22Rv1 (cell line): ENCODE data around the gene SYNGR1.
"Not testable (repeated sequence)": the region's sequence is repeated elsewhere in the genome, so short reads cannot be mapped to it uniquely, and the experiment has no call there.

ENCODE experiments used
- H3K27ac ChIP-seq: fragments of 450-650 bp; 2 replicates; pipeline ENCODE4 v1.5.1; 2017
- ZFX ChIP-seq: fragments of 450-650 bp; IDR thresholded peaks from 2 replicates; pipeline ENCODE4 v1.6.1; 2017; ENCODE audit warnings: antibody characterized with exemption, borderline replicate concordance
- TF ChIP-seq, protein P1 (sequence below): fragments of 450-650 bp; IDR thresholded peaks from 2 replicates; pipeline ENCODE4 v1.5.1; 2017; ENCODE audit warnings: mild to moderate bottlenecking

Gene SYNGR1

DNA sequence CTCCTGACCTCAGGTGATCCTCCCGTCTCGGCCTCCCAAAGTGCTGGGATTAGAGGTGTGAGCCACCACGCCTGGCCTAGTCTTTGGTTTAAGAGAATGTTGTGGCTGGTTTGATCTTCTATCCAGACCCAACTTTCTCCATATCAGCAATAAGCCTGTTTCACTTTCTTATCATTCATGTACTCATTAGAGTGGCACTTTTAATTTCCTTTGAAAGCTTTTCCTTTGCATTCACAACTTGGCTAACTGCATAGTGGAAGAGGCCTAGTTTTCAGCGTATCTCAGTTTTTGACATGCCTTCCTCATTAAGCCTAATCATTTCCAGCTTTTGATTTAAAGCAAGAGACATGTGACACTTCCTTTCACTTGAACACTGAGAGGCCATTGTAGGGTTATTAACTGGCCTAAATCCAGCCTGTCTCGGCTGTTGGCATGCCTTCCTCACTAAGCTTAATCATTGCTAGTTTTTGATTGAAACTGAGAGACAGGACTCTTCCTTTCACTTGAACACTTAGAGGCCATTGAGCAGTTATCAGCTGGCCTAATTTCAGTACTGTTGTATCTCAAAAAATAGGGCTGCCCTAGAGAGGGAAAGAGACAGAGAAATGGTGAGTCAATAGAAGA lies 17.2 kb upstream of the SYNGR1 start:
- TF ChIP-seq, protein P1, sequence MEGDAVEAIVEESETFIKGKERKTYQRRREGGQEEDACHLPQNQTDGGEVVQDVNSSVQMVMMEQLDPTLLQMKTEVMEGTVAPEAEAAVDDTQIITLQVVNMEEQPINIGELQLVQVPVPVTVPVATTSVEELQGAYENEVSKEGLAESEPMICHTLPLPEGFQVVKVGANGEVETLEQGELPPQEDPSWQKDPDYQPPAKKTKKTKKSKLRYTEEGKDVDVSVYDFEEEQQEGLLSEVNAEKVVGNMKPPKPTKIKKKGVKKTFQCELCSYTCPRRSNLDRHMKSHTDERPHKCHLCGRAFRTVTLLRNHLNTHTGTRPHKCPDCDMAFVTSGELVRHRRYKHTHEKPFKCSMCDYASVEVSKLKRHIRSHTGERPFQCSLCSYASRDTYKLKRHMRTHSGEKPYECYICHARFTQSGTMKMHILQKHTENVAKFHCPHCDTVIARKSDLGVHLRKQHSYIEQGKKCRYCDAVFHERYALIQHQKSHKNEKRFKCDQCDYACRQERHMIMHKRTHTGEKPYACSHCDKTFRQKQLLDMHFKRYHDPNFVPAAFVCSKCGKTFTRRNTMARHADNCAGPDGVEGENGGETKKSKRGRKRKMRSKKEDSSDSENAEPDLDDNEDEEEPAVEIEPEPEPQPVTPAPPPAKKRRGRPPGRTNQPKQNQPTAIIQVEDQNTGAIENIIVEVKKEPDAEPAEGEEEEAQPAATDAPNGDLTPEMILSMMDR: no peak
- no peak for TF ChIP-seq ZFX
- no peak overlapping the region for H3K27ac ChIP-seq

DNA sequence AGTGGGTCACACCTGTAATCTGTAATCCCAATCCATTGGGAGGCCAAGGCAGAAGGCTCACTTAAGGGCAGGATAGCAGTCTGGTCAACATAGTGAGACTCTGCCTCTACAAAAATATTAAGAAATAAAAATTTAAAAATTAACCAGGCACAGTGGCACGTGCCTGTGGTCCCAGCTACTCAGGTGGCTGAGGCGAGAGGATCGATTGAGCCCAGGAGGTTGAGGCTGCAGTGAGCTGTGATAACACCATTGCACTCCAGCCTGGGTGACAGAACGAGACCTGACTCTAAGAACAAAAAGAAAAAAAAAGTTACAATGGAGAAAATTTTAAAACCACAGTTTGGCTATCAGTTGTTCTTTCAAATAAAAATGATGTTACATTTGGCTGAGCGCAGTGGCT lies 13.4 kb upstream of the SYNGR1 start:
- TF ChIP-seq, protein P1: no peak
- no peak overlapping the region for H3K27ac ChIP-seq

DNA sequence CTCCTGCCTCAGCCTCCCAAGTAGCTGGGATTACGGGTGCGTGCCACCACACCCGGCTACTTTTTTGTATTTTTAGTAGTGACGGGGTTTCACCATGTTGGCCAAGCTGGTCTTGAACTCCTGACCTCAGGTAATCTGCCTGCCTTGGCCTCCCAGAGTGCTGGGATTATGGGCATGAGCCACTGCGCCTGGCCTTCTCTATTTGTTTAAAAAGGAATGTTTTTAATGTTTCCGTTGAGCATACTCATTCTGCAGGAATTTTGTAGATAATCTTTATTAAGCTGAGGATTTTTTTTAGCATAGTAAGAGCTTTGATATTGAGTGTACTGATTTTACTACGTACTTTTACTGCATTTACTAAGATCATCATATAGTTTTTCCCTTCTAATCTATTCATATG lies 10.0 kb upstream of the SYNGR1 start:
- H3K27ac ChIP-seq: not testable (repeated sequence)

DNA sequence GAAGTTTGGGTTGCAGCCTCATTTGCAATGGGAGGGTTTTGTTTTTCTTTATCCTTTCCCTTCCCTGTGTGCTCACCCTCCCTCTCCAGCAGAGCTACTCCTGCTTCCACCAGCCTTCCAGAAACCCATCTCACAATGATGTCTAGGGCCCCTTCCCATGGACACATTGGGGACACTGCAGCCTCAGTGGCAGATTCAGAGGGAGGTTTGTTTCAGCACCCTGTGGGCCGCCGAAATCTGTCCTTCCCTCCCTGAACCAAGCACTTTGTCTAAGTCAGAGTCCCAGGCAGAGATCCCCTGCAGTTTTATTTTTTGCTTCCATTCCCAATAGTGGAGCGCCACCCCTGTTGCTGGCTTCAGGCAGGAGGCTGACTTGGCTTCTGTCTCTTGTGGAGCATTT lies 8.6 kb upstream of the SYNGR1 start:
- TF ChIP-seq, protein P1: no peak
- no peak for TF ChIP-seq ZFX
- H3K27ac ChIP-seq: no peak overlapping the region

DNA sequence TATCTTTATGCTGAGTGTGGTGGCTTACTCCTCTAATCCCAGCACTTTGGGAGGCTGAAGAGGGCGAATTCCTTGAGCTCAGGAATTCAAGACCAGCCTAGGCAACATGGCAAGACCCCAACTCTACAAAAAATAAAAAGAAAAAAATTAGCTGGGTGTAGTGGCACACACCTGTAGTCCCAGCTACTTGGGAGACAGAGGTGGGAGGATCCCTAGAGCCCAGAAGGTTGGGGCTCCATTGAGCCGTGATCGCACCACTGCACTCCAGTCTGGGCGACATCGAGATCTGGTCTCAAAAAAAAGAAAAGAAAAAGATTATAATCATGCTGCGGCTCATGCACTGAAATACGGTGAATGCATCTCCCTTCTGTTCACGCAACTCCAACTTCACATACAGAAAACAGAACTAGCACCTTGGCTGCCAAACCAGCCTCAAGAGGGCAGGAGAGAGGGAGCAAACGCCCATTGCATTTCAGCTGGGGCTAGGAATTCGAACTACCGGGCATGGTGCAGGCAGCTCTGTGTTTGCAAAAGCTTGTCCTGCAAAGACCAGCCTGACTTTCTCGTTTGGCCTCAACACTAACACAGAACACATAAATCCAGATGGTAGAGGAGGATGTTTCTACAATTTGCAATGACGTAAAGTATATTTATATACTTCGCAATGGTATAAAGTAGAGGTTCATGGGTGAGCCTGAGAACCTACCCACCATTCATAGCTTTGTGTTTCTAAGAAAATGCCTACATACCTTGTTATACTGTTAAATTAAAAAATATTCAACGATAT lies 6.3 kb upstream of the SYNGR1 start:
- no peak overlapping the region for H3K27ac ChIP-seq
- TF ChIP-seq, protein P1: peak; percentile 95
- TF ChIP-seq ZFX: no peak

DNA sequence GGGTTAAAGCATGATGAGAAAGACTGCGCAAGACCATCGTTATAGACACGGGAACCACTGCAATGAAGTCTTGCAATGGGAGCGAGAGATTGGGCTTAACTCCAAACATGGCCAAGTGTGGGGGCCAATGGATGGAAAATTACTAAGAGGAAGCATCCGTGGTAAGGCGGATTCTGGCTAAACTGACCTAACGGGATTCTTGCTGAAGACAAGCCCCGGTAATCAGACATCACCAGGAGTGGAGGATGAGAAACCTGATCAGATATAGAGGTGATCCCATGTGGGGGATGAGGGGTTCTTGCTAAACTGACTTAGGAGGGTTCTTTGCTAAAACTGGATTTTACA lies 5.8 kb upstream of the SYNGR1 start:
- TF ChIP-seq ZFX: no peak
- TF ChIP-seq, protein P1: no peak
- H3K27ac ChIP-seq: no peak overlapping the region

DNA sequence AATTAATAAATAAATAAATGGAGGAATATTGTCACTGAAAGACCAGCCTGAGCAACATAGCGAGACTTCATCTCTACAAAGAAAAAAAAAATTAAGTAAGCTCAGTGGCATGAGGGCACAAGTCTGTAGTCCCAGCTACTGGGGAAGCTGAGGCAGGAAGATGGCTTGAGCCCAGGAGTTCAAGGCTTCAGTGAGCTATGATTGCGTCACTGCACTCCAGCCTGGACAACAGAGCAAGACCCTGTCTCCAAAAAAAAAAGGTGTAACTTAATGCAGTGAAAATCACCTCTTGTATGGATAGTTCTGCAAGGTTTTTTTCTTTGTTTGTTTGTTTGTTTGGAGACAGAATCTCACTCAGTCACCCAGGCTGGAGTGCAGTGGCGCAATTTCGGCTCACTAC lies 4.6 kb upstream of the SYNGR1 start:
- TF ChIP-seq, protein P1: no peak
- TF ChIP-seq ZFX: no peak
- H3K27ac ChIP-seq: no peak overlapping the region
